Lung (tissue), 12 donors: ENCODE results near the gene PPP3R1. TPM values are rescaled to one million over a fixed set of nuclear protein-coding genes. Genes with fewer than 3 reads are reported as not detected.

Experiments used
- ATAC-seq: fragments of 200-7000 bp; cut with Tn5 transposase; one replicate; pipeline ENCODE4 v1.9.1; 2020; ENCODE audit warnings: moderate number of reproducible peaks; ENCODE audit not compliant: insufficient read depth, low FRiP score
- DNase-seq, 3 donors: peaks; one replicate each; pipeline ENCODE4 v3.0.0-alpha.2; 2013 to 2017
- H3K27ac ChIP-seq, 2 donors: one replicate each; pipeline ENCODE4 v1.5.1; 2013; ENCODE audit warnings: mild to moderate bottlenecking in 2 of 2, moderate library complexity in 2 of 2, control low read depth in 1 of 2, inconsistent platforms in 1 of 2, low read depth in 1 of 2, low read length in 1 of 2
- H3K27me3 ChIP-seq, 3 donors: one replicate each; pipeline ENCODE4 v1.5.1; 2013; ENCODE audit warnings: low read length in 2 of 3; ENCODE audit not compliant: control insufficient read depth in 3 of 3, insufficient read depth in 3 of 3
- H3K36me3 ChIP-seq, 4 donors: one replicate each; pipeline ENCODE4 v1.5.1; 2013; ENCODE audit warnings: low read length in 4 of 4, mild to moderate bottlenecking in 1 of 4, moderate library complexity in 1 of 4; ENCODE audit not compliant: control insufficient read depth in 4 of 4, insufficient read depth in 4 of 4
- H3K4me1 ChIP-seq, 5 donors: one replicate each; pipeline ENCODE4 v1.5.1; 2013; ENCODE audit warnings: low read length in 5 of 5, mild to moderate bottlenecking in 2 of 5, moderate library complexity in 1 of 5; ENCODE audit not compliant: control insufficient read depth in 5 of 5, insufficient read depth in 5 of 5
- H3K4me3 ChIP-seq: one replicate; pipeline ENCODE4 v1.5.1; 2013; ENCODE audit warnings: mild to moderate bottlenecking, control low read depth, moderate library complexity
- H3K9ac ChIP-seq, 2 donors: one replicate each; pipeline ENCODE4 v1.5.1; 2013; ENCODE audit warnings: low read length in 2 of 2, control low read depth in 1 of 2; ENCODE audit not compliant: insufficient read depth in 1 of 2
- H3K9me3 ChIP-seq, 4 donors: one replicate each; pipeline ENCODE4 v1.5.1; 2013; ENCODE audit warnings: low read length in 3 of 4, mild to moderate bottlenecking in 1 of 4, moderate library complexity in 1 of 4; ENCODE audit not compliant: control insufficient read depth in 4 of 4, insufficient read depth in 3 of 4
- WGBS, 2 donors: extraction: QIAGEN DNeasy Blood & Tissue Kit; methylation state at CpG; one replicate each; pipeline ENCODE4 v1.1.7; 2013; 5-methylcytosine and 5-hydroxymethylcytosine counted together
- polyA plus RNA-seq, 2 donors: library from polyadenylated mRNA; stranded (reverse); fragments of 200-250 nt; gene quantifications; one replicate each; pipeline ENCODE4 v1.2.1, GENCODE V29; 2013
- total RNA-seq, 2 donors: library from RNA; depleted of rRNA in 1 of 2; stranded (reverse); fragments of >200 nt in 1 of 2; gene quantifications; one replicate each; pipeline ENCODE4 v1.2.1, GENCODE V29; 2014 to 2021
- TF ChIP-seq, protein P1 (sequence below): IDR thresholded peaks from 2 replicates; pipeline ENCODE4 v1.5.1; 2012; ENCODE audit warnings: mild to moderate bottlenecking; ENCODE audit errors: control extremely low read depth, extremely low read depth
- donor health status: control.
- donor health status: control.
- donor health status: Bipolar disorder and iron deficiency.
- donor health status: healthy.
- donor health status: DM: yes; HTN: yes; CAD: no.

Gene PPP3R1
- total and polyA plus RNA-seq, 4 donors = 20.8 to 69.7 (median 36.8) TPM

GRCh38 chr2:68284896-68285295 lies 32.6 kb upstream of the PPP3R1 start:
- whole genome bisulfite sequencing, 2 donors = 42 to 56% methylated on average over 3 of the region's 3 CpGs
- ATAC-seq (no peak), DNase-seq (peak; percentile 63 to 94 (median 91))
- Histone ChIP-seq H3K27ac (no peak overlapping the region), H3K9ac (no peak overlapping the region), H3K36me3 (no peaks in the 10 kb centered on the region), H3K27me3 (no peaks in the 10 kb centered on the region), H3K4me1 (peaks cover 0 to 34% (median 5%) of the 10 kb centered on the region in 5 donors), H3K9me3 (no peaks in the 10 kb centered on the region), H3K4me3 (no peak overlapping the region)
- TF ChIP-seq, protein P1, sequence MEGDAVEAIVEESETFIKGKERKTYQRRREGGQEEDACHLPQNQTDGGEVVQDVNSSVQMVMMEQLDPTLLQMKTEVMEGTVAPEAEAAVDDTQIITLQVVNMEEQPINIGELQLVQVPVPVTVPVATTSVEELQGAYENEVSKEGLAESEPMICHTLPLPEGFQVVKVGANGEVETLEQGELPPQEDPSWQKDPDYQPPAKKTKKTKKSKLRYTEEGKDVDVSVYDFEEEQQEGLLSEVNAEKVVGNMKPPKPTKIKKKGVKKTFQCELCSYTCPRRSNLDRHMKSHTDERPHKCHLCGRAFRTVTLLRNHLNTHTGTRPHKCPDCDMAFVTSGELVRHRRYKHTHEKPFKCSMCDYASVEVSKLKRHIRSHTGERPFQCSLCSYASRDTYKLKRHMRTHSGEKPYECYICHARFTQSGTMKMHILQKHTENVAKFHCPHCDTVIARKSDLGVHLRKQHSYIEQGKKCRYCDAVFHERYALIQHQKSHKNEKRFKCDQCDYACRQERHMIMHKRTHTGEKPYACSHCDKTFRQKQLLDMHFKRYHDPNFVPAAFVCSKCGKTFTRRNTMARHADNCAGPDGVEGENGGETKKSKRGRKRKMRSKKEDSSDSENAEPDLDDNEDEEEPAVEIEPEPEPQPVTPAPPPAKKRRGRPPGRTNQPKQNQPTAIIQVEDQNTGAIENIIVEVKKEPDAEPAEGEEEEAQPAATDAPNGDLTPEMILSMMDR = no peak

DNA sequence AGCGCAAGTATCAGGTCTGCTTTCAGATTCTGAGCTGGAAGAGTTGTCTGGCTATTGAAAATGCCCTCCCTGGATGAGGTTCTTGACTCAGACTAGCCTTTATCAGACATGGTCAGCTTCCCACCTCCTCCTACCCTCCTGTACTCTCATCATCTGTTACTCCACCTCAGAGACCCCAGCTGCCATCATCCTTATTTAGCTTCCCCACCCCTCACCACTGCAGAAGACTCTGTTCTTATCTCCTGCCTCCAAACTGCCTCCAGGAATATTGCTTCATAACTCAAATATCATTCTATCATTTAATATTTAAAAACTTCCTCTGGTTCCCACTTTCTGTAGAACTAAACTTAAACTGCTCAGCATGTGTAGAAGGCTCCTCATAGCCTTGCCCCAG lies 31.1 kb upstream of the PPP3R1 start:
- no peaks in the 10 kb centered on the region for H3K9me3 ChIP-seq
- no peaks in the 10 kb centered on the region for H3K27me3 ChIP-seq
- ATAC-seq = no peak
- no peak overlapping the region for H3K9ac ChIP-seq
- WGBS, 2 donors = 95 to 100% methylated on average over 1 of the region's 1 CpG
- no peak overlapping the region for H3K4me3 ChIP-seq
- no peak overlapping the region for H3K27ac ChIP-seq
- H3K36me3 ChIP-seq = no peaks in the 10 kb centered on the region
- H3K4me1 ChIP-seq = peaks cover 0 to 28% (median 5%) of the 10 kb centered on the region in 5 donors
- TF ChIP-seq, protein P1 = no peak
- DNase-seq = no peak

DNA sequence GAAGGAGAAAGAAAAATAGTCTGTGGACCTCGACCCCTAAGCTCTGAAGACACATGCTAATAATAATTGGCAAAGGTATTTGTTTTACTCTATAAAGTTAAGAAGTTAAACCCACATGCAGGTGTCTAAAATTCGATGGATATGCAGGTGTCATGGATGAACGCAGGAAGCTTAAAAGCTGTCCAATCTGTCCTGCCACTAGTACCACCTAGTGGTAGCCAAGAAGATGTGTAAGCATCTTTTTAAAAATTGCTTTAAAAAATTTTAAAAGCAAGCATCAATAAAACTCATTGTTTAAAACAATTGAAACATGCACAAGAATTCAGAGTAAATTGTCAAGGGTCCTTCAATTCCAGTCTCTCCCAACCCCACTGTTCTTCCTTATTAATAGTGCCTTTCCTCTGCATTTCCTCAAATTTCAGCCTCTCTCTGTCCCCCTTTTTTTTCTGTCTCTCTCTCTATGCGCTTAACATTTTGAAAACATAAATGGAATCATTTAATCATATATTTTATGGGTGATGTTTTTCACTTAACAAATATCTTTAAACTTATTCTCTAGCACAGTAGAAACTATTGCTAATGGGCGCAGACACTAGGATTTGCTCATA lies 30.6 kb upstream of the PPP3R1 start:
- Histone ChIP-seq H3K27me3 (no peaks in the 10 kb centered on the region), H3K9me3 (no peaks in the 10 kb centered on the region), H3K27ac (no peak overlapping the region), H3K36me3 (no peaks in the 10 kb centered on the region), H3K4me1 (peaks cover 0 to 24% (median 5%) of the 10 kb centered on the region in 5 donors), H3K9ac (no peak overlapping the region), H3K4me3 (no peak overlapping the region)
- peak in 1 of 3 donors; percentile 47 for DNase-seq
- WGBS, 2 donors = 42% methylated on average over 5 of the region's 5 CpGs
- TF ChIP-seq, protein P1 = peak; percentile 64
- ATAC-seq = peak; percentile 43

GRCh38 chr2:68280796-68281195 lies 28.5 kb upstream of the PPP3R1 start:
- TF ChIP-seq, protein P1 = no peak
- no peak overlapping the region for H3K9ac ChIP-seq
- H3K4me3 ChIP-seq = no peak overlapping the region
- ATAC-seq (no peak), DNase-seq (peak in 1 of 3 donors; percentile 4)
- no peaks in the 10 kb centered on the region for H3K27me3 ChIP-seq
- H3K36me3 ChIP-seq = no peaks in the 10 kb centered on the region
- 75 to 84% methylated on average over 1 of the region's 1 CpG for WGBS, 2 donors
- H3K27ac ChIP-seq = no peak overlapping the region
- H3K4me1 ChIP-seq = peaks cover 0 to 12% (median 0%) of the 10 kb centered on the region in 5 donors
- H3K9me3 ChIP-seq = no peaks in the 10 kb centered on the region
